Stimulated activated CD8-positive, alpha-beta memory T cell treated with anti-CD3 and anti-CD28 coated beads, Interleukin-4, amount 100 ng/mL, for 48 hours (primary cell): ENCODE results near the gene RAD51B.
"Not testable (repeated sequence)": the region's sequence is repeated elsewhere in the genome, so short reads cannot be mapped to it uniquely, and the experiment has no call there.

Experiments
- DNase-seq: peaks from one replicate; pipeline ENCODE4 v3.0.0-alpha.2; 2020

Gene RAD51B

DNA sequence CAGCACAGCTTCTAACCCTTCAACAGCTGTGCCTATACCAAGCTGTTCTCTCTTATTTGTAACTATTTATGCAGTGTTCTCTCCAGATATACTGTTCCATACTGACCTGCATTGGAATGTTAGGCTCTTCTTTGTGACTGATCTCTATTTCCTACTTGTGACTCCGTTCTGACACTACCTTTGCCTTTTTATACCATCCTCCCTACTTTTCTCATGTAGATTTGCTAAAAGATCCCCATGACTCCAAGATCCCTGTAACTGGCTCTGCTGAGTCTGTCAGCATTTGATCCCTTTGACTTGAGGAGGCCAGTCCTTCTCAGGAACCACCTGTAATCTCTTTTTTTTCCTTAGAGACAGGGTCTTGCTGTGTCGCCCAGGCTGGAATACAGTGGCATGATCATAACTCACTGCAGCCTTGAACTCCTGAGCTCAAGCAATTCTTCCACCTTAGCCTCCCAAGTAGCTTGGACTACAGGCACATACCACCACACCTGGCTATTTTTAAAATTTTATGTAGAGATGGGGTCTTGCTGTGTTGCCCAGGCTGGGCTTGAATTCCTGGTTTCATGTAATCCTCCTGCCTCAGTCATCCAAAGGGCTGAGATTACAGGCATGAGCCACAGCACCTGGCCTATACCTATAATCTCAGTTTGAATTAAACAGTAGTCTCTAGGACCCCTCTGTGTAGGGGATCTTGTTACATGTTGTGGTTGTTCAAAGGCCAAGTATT is 605.0 kb downstream of the RAD51B start:
- no peak for DNase-seq

DNA sequence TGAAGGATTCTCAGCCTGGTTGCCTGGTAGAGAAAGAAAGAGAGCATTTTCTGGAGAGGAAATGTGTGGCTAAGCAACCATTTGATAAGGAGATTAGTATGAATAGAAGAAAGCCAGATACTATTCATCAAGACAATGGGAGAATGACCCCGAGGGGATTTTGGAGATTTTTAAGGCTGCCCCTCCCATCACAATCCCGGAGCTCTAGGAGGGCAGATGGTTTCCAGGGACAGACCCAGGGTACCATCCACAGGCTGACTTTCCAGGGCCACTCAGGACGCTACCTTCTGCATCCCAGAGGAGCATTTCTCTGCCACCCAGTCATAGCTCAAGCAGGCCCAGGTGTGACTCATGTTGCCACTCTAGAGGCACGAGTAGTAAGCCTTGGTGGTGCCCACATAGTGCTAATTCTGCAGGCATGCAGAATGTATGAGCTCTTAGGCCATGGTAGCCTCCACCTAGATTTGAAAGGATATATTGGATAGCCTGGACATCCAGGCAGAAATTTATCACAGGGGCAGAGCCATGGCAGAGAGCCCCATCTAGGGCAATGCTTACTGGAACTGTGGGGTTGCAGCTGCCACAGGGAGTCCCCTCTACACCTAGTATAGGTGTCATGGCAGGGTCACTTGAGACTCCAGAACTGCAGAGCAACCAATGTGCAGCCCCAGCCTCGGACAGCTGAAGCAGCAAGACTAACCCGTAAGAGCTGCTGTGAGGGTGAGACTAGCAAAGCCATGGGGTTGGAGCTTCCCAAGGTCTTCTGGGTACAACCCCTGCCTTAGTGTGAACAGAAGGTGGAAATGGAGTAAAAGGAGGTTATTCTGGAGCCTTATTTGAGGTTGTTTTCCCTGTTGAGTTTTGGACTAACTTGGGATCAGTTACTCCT is 607.3 kb downstream of the RAD51B start:
- DNase-seq, result no peak

DNA sequence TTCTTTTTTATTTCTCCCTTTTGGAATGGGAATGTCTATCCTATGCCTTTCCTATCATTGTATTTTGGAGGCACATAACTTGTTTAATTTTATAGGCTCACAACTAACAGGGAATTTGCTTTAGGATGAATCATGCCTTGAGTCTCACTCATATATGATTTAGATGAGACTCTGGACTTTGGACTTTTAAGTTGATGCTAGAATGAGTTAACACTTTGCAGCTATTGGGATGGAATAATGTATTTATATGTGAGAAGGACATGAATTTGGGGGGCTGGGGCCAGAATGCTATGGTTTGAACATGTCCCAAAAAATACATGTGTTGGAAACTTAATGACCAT is 607.9 kb downstream of the RAD51B start:
- DNase-seq, result no peak

DNA sequence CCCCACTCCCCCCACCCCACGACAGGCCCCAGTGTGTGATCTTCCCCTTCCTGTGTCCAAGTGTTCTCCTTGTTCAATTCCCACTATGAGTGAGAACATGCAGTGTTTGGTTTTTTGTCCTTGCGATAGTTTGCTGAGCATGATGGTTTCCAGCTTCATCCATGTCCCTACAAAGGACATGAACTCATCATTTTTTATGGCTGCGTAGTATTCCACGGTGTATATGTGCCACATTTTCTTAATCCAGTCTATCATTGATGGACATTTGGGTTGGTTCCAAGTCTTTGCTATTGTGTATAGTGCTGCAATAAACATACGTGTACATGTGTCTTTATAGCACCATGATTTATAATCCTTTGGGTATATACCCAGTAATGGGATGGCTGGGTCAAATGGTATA is 609.3 kb downstream of the RAD51B start:
- DNase-seq, result not testable (repeated sequence)

DNA sequence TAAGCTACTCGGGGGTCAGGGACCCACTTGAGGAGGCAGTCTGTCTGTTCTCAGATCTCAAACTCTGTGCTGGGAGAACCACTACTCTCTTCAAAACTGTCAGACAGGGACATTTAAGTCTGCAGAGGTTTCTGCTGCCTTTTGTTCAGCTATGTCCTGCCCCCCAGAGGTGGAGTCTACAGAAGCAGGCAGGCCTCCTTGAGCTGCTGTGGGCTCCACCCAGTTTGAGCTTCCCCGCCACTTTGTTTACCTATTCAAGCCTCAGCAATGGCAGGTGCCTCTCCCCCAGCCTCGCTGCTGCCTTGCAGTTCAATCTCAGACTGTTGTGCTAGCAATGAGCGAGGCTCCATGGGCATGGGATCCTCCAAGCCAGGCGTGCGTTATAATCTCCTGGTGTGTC is 614.6 kb downstream of the RAD51B start:
- DNase-seq, result not testable (repeated sequence)

DNA sequence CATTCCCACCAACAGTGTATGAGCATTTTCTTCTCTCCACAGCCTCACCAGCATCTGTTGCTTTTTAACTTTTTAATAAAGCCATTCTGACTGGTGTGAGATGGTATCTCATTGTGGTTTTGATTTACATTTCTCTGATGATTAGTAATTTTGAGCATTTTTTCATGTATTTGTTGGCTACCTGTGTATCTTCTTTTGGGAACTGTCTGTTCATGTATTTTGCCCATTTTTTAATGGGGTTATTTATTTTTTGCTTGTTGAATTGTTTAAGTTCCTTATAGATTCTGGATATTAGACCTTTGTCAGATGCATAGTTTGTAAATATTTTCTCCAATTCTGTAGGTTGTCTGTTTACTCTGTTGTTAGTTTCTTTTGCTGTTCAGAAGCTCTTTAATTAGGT is 616.1 kb downstream of the RAD51B start:
- not testable (repeated sequence) for DNase-seq

DNA sequence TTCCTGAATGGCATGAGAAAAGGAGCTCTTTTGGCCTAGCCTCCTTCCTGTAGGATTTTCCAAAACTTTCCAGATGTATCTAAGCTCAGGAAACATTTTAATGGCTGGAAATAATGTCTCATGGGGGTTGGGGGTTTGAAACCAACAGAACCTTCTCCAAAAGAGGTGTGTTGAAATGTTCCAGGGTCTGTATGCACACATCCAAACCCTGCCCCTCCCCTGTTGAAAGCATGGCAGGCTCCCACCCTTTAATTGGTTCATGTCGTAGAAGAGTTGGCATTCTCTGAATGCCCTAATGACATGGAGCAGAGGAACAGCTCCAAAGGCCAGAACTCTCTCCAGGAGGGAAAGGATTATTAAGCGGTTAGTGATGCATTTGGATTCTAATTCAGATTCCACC is 620.1 kb downstream of the RAD51B start:
- DNase-seq, result no peak

DNA sequence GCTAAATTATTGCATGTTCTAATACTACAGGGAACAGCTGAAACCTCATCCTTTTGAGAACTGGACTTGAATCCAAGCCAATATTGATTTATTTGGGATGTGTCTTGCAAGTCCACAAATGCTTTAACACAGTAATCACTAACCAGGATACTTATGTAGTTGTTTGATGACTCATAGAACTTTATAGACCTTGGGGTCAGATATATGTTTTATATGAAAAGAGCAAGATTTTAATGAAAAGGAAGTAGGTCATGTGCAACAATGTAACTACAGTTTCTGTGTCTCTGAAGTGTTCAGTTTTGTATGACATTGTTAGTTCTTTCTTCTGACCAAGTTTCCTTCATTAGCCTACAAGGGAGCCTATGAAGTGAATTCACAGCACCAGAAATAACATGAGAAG is 621.2 kb downstream of the RAD51B start:
- DNase-seq, result no peak

DNA sequence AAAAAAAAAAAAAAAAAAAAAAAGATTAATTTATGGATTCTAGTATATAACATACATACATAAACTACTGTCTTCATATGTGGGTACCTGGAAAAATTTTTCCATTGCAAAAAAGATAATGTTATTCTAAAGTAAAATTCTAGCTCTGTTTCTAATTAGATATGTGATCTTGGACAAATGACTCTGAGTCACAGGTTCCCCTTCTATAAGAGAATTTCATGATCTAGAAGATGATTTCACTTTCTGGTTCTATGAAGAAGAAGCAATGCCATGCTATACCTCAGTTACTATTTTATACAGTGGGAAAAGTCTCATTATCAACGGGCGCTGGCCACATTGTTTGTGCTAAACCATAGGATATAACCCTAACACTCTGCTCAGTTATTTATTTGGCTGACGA is 622.0 kb downstream of the RAD51B start:
- DNase-seq, result no peak

DNA sequence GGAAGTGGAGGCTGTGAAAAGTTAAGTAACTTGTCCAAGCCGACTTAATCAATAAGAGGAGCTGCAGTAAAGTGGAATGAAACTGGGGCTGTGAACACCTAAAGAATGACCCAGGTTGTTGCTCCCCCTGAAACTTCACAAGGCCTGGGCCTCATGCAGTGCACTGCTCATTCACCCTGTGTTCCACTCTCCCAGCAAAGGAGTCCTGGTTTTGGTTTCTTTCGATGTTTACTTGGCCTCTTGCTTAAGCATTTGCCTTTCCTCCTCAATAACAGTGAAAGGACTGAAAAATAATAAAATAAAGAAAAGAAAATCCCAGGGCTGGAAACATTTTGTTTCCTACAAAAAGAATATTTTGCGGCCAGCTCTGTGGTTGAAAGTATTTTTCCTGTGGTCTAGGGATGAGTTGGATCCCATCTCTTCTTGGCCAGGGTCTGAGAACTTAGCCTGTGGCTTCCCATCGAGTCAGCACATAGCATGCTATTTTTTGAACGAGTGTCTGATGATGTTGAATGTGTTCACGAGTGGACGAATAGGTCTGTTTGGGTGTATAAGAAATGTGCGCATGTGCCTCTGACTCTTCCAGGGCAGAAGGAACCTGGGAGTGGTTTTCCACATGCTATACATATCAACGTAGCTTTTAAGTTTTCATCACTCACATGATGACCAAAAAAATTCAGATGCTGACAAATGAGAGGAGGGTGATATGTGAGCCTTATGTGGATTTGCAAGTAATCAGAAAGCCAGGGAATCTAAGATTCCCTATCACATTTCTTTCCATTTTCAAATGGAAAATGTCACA is 623.5 kb downstream of the RAD51B start:
- DNase-seq, result no peak

DNA sequence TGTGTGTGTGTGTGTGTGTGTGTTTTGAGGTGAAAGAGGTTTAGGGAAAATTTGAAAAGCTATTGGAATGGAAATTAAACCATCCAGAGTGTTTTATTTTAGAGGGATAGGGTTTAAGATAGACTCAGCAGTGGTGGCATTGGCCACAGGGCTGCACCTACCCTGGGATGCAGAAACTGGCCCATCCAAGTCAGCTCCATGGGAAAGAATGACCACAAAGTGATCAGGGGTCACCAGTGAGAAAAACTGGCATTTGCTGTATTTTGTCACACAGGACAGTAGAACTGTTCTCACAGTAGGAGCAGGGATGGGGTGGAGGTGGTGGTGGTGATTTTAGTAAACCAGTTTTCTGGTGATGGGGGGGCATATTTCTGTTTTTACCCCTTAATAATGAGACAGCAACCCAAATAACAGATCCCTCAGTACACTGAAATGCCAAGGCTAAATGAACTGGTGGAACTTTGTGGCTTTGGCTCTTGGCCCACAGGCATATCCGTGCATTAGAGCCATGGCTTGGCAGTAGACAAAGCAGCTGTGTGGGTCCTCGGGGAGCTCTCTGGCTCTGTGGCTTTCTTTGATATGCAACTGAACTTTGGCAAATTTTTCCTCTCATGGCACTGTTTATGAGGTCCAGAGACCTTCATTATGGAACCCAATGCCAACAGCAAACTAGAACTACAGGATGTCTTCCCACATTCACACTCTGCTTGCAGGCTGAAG is 625.0 kb downstream of the RAD51B start:
- DNase-seq, result no peak

DNA sequence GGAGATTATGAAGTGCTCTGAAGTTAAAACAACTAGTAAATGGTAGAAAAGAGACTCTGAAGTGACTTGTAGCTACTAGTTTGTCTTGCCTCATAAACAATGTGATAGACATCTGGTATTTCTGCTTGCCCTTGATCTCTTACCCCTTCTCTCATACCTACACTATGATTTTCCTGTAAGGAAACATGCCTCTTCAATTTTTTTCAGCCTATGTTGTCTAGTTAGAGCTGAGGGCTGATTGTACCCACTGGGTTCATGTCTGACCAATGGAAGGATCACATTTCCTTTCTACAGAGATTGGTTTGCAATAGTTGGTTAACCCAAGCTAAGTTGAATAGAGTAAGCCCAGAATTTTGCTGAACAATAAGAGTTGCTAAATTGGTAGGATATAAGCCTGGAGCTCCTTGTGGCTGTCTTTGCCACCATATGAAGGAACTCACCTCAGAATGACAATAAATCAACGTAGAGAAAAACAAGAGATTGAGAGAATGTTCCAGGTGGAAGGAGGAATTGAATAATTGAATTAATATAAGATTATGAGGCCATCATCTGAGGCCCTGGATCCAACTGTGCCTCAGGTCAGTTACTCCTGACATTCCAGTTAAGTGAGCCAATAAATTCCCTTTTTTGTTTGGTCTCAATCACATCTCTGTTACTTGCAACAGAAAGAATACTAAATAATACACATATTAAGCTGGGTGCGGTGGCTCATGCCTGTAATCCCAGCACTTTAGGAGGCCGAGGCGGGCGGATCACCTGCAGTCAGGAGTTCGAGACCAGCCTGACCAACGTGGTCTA is 626.9 kb downstream of the RAD51B start:
- no peak for DNase-seq

DNA sequence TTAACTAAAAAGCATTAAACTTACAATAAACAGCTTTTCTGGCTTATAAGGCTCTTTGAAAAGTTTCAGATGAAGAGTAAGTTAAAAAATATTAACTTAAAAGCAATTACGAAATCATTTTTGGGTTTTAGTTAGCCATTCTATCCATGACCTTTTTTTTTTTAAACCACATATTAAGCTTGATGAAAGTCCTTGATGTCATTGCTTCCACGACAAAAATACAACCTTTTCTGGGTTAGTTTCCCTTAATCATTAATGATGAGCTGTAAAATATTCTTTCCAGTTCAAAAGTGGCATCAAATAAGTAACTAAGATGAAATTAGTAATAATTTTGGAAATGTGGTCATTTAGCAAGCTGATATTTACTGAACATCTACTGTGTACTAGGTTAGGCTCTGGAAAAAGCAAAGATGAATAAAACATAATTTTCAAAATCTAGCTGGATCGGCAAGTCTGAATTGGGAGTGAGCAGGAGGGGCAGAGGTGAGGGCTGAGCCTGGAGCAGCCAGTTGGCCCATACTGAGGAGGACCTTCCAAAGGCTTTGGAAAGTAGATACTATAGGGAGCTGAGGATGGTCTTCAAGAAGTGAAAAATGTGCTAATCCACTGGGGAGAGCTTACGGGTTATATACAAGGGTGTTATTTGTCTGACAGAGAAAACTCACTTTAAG is 628.1 kb downstream of the RAD51B start:
- DNase-seq, result no peak

DNA sequence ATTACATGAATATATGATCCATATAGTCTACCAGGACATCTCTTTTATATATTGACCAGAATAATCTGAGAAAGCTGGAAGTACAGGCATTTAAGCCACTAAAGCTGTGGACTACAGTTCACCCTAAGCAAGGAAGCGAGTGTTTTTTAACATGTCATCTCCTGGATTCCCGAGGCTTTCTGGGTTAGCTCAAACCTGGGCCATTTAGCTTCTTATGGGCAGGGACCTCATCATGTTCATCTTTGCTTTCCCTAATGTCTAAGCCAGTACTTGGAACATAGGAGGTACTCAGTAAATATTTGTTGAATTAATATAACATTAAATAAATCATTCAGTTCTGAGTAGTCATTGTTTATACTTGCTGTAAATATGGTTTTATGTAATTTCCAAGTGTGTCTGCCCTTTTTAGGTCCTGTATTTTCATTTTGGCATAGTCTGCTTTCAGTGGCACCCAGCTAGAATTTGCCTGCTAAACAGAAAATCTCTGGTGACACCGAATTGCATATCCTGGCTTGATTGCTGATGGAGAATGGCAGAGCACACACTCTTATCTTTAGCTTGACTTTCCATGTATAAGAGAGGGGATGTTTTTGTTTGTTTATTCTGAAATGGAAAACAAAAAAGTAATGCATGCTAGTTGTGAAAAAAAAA is 628.8 kb downstream of the RAD51B start:
- DNase-seq, result no peak

DNA sequence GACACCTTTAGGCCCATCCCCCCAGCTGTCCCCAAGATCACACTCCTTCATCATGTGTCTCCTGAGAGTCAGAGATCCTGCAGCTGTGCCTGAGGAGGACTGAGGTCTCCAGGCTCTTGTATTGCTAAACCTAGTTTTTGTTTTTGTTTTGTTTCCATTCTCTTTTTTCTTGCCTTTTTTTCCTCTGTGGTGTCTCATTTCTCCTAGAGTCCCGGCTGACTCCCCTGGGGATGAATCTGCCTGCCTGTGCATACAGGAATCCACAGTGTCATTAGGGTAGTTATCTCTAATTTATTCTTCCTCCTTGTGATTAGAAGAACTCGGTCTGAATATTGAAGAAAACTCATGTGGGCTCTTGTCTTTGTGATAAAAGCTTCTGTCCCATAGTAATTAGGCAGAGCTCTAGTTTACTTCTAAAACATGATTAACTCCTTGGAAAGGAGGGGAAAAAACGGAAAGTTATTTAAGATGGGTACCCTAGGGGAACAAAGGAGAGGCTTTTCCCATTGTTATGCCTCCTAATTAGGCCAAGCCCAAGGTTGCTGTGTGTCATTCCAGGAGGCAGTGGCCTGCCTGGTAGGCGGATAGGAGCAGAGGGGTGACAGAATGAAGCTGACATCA is 630.1 kb downstream of the RAD51B start:
- no peak for DNase-seq

DNA sequence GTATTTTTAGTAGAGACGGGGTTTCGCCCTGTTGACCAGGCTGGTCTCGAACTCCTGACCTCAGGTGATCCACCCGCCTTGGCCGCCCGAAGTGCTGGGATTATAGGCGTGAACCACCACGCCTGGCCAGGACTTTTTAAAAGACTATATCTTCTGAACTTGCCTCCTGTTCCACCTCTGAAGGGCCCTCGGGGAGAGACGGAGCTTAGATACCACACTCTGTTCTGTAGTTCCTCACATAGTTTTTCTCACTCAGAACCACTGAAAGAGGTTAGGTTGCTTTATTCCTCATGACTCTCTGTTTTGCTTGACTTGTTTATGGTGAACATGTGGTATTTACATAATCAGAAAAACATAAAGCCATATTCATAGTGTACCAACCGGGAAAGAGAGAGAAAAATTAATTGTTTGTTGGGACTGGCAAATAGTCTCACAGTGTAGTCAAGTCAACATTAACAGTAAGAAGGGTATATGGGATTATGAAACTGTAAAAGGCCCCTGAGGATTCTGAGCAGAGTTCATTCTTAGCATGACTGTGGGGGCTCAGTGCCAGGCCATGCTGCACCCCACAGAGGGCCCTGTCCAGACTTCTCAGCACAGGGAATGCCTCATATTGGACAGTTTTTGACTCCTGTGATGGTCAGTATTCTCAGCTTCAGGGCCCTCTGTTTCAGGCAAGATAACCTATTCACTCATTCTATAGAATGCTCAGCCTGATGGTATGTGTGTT is 631.0 kb downstream of the RAD51B start:
- no peak for DNase-seq

DNA sequence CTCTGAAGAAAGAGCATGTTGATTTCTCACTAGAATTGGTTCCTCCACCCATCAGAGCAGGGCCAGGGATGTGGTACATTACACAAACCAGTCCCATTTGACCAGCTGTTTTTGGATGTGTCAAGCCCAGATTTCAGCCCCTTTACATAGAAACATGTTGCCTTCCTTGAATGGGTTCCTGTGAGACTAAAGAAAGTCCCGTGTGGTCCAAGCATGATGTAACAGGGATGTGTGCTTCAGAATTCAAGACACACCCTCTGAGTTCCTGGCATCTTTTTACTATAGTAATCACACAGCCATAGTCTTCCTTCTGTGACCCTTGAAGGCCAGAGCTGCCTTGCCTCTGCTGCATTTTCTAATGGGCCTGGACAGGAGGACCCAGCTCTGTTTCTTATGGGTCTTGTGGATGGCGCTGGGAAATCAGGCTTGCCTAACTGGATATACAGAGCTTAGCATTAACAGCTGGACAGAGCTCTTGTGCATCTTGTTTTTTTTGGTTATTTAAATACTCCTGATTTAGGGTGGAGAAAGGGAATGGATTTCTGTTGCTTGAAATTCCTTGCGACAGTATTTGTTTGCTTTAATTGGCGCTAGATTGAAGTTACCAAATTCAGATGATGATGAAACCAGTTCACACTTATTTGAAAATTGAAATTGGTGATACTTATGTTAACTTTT is 632.3 kb downstream of the RAD51B start:
- DNase-seq, result no peak

DNA sequence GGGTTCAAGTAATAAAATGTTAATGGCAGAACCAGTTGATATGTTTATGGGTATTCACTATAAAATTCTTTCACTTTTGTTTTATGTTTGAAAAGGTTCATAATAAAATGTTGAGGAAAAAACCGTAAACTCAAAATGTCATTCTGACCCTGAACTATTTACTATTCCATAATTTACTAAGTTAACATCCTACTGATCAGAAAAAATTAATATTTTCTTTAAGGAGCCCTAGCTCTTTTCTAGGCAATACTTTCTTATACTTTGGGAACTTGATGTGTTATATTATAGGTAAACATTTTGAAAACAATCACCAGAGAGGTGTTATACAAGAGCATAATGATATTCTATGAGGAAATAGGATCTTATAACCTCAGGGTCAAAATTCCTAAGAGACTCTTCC is 638.7 kb downstream of the RAD51B start:
- DNase-seq, result no peak

DNA sequence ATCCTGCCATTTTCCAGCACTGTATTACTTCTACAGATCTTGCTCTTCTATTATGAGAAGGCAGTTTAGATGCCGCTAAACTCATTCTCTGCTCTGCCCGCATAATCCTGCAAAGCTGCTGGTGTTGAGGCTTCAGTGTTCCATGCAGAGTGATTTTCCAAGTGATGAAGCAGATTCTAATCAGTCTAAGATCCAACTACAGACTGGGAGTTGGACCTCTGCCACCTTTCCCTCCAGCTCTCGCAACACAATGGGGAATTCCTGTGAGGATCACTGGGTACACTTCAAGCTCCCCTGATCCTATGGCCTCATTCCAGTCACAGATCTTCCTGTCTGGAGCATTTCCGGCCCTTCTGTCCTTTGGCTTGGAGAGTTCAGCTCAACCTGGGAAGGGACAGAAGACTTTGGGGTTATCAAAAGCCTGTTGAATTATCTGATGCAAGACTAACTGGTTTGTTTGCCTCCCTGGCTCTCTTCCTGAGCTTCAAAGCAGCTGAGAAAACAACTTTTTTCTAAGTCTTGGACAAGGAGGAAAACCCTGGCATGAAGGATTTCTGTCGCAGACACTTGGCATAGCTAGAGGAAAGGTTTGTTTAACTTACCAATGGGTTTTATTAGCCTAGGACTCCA is 639.4 kb downstream of the RAD51B start:
- DNase-seq, result no peak
